ENCODE measurements around the gene TBC1D1. TPM values are rescaled to one million over a fixed set of nuclear protein-coding genes. Genes with fewer than 3 reads are reported as not detected.

Gene TBC1D1
- total and polyA plus RNA-seq, 2 donors (not counting 3 experiments of a cell fraction or from before 2014, with no cell fraction given) = 63.5 to 116 TPM

DNA sequence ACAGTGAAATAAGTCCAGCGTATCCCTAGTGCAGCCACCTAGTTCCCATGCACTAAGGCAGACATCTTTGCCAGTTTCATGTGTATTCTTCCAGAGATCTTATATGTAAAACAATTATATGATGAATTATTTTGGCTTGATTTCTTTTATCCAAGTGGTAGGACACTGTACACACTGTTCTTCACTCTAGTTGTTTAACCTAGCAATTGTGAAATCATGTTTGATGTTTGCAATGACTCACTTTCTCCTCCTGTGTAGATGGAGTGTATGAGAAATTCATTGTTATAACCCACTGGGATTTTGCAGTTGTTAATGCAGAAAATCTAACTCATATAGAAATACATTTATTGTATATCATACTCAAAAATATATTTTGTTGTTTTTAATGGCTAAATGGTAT is 17.5 kb upstream of the TBC1D1 start:
- Histone ChIP-seq H3K9me1 (replicated peaks; ENCODE audit: control insufficient read depth, extremely low read depth, insufficient read depth, low read length) (no peaks in the 10 kb centered on the region), H3K4me1 (ENCODE audit: control insufficient read depth, extremely low read depth, insufficient read depth, low read length) (no peaks in the 10 kb centered on the region), H3K36me3 (ENCODE audit: control insufficient read depth in 2 of 2, extremely low read depth in 1 of 2, insufficient read depth in 2 of 2, low read length in 2 of 2) (no peaks in the 10 kb centered on the region), H3K9ac (replicated peaks; ENCODE audit: extremely low read depth, insufficient read depth, low read length) (no peak overlapping the region), H3K4me2 (ENCODE audit: insufficient read depth, low read length) (no peak overlapping the region), H3K4me3 (replicated peaks in 1 of 3; ENCODE audit: insufficient read depth in 1 of 3, low read depth in 1 of 3, low read length in 3 of 3) (no peak overlapping the region), H3K27me3 (ENCODE audit: control insufficient read depth in 2 of 2, insufficient read depth in 2 of 2, low read length in 2 of 2) (no peaks in the 10 kb centered on the region), H3K79me2 (ENCODE audit: control insufficient read depth, insufficient read depth, low read length) (no peaks in the 10 kb centered on the region), H3K27ac (ENCODE audit: insufficient read depth, low read depth, low read length) (no peak overlapping the region), H3K9me3 (replicated peaks; ENCODE audit: control insufficient read depth, insufficient read depth, low read length) (no peaks in the 10 kb centered on the region), H2AFZ (ENCODE audit: low read depth, low read length) (no peak overlapping the region), H4K20me1 (replicated peaks; ENCODE audit: control insufficient read depth, extremely low read depth, insufficient read depth, low read length) (no peaks in the 10 kb centered on the region)
- intact Hi-C loops (cut with micrococcal nuclease) (no loop called here), dilution Hi-C loops (cut with MboI; ENCODE audit: extremely low pct_ligation_motif_present, low sequenced_read_pairs) (no loop called here)
- no TSS peak for BruUV-seq (replicated peaks)
- CTCF ChIA-PET = no interaction called here
- peak; percentile 48 for TF ChIP-seq FOS (IDR thresholded peaks at IDR 0.05; ENCODE audit: borderline replicate concordance, insufficient read depth, low read length)
- no peak for TF ChIP-seq JUN (IDR thresholded peaks at IDR 0.05; ENCODE audit: borderline replicate concordance, insufficient read depth, insufficient read length, low read depth)
- POLR2A ChIA-PET = no interaction called here
- FAIRE-seq = no peak
- no peak for DNase-seq (ENCODE audit: low read depth, low spot score)

GRCh38 chr4:37876156-37876555 is 14.7 kb upstream of the TBC1D1 start:
- FAIRE-seq (no peak), DNase-seq (ENCODE audit: low read depth, low spot score) (no peak)
- ChIA-PET CTCF (interaction anchor here (1.1 to 1.6 kb wide), 4 partner anchors 8 to 159 kb away, joined by 3 to 5 read pairs (median 4); no protein-coding TSS in a partner anchor), POLR2A (no interaction called here)
- no peak overlapping the region for H2AFZ ChIP-seq (ENCODE audit: low read depth, low read length)
- no peaks in the 10 kb centered on the region for H3K27me3 ChIP-seq (ENCODE audit: control insufficient read depth in 2 of 2, insufficient read depth in 2 of 2, low read length in 2 of 2)
- no TSS peak for BruUV-seq (replicated peaks)
- TF ChIP-seq EZH2 (IDR thresholded peaks at IDR 0.05; ENCODE audit: borderline replicate concordance, low read depth, low read length, severe bottlenecking) = no peak
- no peak for TF ChIP-seq MYC (IDR thresholded peaks at IDR 0.05; ENCODE audit: low read depth, low read length)
- TF ChIP-seq, protein P1, sequence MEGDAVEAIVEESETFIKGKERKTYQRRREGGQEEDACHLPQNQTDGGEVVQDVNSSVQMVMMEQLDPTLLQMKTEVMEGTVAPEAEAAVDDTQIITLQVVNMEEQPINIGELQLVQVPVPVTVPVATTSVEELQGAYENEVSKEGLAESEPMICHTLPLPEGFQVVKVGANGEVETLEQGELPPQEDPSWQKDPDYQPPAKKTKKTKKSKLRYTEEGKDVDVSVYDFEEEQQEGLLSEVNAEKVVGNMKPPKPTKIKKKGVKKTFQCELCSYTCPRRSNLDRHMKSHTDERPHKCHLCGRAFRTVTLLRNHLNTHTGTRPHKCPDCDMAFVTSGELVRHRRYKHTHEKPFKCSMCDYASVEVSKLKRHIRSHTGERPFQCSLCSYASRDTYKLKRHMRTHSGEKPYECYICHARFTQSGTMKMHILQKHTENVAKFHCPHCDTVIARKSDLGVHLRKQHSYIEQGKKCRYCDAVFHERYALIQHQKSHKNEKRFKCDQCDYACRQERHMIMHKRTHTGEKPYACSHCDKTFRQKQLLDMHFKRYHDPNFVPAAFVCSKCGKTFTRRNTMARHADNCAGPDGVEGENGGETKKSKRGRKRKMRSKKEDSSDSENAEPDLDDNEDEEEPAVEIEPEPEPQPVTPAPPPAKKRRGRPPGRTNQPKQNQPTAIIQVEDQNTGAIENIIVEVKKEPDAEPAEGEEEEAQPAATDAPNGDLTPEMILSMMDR (IDR thresholded peaks at IDR 0.05; ENCODE audit: extremely low read depth in 1 of 2, insufficient read depth in 1 of 2, low read depth in 1 of 2, low read length in 2 of 2) = no peak
- no peak for TF ChIP-seq POLR2AphosphoS5 (IDR thresholded peaks at IDR 0.05; ENCODE audit: insufficient read depth, low read depth, low read length)
- dilution Hi-C loops (cut with MboI; ENCODE audit: extremely low pct_ligation_motif_present, low sequenced_read_pairs) = no loop called here
- H3K27ac ChIP-seq (ENCODE audit: insufficient read depth, low read depth, low read length) = no peak overlapping the region
- H3K4me1 ChIP-seq (ENCODE audit: control insufficient read depth, extremely low read depth, insufficient read depth, low read length) = no peaks in the 10 kb centered on the region
- H3K9ac ChIP-seq (replicated peaks; ENCODE audit: extremely low read depth, insufficient read depth, low read length) = no peak overlapping the region
- H4K20me1 ChIP-seq (replicated peaks; ENCODE audit: control insufficient read depth, extremely low read depth, insufficient read depth, low read length) = no peaks in the 10 kb centered on the region
- no peak overlapping the region for H3K4me3 ChIP-seq (replicated peaks in 1 of 3; ENCODE audit: insufficient read depth in 1 of 3, low read depth in 1 of 3, low read length in 3 of 3)
- no peaks in the 10 kb centered on the region for H3K9me1 ChIP-seq (replicated peaks; ENCODE audit: control insufficient read depth, extremely low read depth, insufficient read depth, low read length)
- no peaks in the 10 kb centered on the region for H3K36me3 ChIP-seq (ENCODE audit: control insufficient read depth in 2 of 2, extremely low read depth in 1 of 2, insufficient read depth in 2 of 2, low read length in 2 of 2)
- intact Hi-C loops (cut with micrococcal nuclease) = no loop called here
- no peaks in the 10 kb centered on the region for H3K79me2 ChIP-seq (ENCODE audit: control insufficient read depth, insufficient read depth, low read length)
- H3K9me3 ChIP-seq (replicated peaks; ENCODE audit: control insufficient read depth, insufficient read depth, low read length) = no peaks in the 10 kb centered on the region
- H3K4me2 ChIP-seq (ENCODE audit: insufficient read depth, low read length) = no peak overlapping the region

All from endothelial cell of umbilical vein (primary cell).